COLO668 (cell line): ENCODE data around the gene C16orf87.
"Not testable (repeated sequence)": the region's sequence is repeated elsewhere in the genome, so short reads cannot be mapped to it uniquely, and the experiment has no call there.

ENCODE experiments used
- DNase-seq: peaks from one replicate; lab custom pipeline; 2025; ENCODE audit not compliant: unreplicated experiment; lab: John Stamatoyannopoulos, UW

The C16orf87 gene, protein sequence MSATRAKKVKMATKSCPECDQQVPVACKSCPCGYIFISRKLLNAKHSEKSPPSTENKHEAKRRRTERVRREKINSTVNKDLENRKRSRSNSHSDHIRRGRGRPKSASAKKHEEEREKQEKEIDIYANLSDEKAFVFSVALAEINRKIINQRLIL

DNA sequence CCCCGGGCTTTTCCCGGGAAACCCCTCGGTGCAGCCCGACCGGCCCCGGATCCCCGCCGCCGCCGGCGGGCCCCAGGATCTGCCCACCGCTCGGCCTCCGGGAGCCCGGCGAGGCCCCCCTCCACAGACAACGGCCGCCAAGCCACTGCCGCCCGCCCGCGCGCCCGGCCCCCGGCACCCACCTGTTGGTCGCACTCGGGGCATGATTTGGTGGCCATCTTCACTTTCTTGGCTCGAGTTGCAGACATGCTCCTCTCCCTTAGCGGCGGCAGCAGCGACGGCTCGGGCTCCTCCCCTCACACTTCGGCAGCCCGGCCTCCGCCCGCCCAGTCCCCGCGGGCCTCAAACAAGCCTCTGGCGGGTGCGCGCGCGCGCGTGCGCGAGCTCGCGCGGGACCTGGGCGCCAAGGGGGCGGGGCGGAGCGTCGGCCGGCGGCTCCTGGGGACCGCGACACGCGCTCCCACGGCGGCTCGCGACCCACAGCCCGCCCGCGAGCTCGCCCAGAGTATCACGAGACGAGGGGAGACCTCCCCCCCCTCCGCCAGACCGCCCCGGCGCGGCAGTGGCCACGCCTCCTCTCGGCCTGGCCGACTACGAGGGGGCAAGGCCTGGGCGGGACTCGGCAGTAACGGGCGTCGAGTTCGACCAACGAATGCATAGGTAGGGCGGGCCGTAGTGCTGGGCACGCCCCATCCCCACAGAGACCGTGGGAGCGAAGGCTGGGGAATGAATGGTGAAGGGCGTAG is at the start of gene C16orf87:
TSS of gene C16orf87 (minus strand) at position 279 of the 746 bp plus-strand sequence. CDS start at position 248, 31 bp downstream.
- peak; percentile 96 for DNase-seq

DNA sequence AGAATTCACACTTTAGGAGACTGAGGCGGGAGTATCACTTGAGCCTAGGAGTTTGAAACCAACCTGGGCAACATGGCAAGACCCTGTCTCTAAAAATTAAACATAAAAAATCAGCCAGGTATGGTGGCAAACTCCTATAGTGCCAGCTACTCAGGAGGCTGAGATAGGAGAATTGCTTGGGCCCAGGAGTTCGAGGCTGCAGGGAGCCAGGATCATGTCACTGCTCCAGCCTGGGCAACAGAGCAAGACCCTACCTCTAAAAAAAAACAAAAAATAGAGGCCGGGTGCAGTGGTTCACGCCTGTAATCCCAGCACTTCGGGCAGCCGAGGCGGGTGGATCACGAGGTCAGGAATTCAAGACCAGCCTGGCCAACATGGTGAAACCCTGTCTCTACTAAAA is 44.3 kb upstream of the C16orf87 start:
- no peak for DNase-seq

DNA sequence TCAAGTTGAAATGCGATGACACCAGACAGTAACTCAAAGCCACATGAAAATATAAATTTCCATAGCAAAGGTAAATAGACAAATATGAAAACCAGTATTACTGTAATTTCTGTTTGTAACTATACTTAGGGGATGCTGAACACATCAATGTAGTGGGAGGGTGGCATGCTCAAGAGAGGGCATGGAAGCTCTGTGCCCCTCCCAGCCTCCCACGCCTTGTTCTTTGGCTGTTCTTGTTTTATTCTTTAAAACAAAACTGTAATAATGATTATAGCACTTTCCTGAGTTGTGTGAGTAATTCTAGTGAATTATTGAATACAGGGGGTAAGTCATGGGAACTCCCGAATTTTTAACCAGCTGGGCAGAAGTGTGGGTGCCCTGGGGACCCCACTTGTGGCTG is 42.2 kb upstream of the C16orf87 start:
- DNase-seq = no peak

DNA sequence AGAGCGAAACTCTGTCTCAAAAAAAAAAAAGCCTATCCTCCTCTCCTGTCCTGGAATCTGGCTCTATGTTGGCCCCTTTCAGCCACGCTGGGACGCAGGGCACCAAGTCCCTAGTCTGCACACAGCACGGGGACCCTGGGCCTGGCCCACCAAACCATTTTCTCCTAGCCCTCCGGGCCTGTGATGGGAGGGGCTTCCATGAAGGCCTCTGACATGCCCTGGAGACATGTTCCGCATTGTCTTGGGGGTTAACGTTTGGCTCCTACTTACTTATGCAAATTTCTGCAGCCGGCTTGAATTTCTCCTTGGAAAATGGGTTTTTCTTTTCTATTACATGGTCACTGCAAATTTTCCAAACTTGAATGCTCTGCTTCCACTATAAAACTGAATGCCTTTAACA is 40.6 kb upstream of the C16orf87 start:
- no peak for DNase-seq

DNA sequence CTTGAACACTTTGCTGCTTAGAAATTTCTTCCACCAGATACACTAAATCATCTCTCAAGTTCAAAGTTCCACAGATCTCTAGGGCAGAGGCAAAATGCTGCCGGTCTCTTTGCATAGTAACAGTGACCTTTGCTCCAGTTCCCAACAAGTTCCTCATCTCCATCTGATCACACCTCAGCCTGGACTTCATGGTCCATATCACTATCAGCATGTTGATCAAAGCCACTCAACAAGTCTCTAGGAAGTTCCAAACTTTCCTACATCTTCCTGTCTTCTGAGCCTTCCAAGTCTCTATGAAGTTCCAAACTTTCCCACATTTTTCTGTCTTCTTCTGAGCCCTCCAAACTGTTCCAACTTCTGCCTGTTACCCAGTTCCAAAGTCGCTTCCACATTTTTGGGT is 37.9 kb upstream of the C16orf87 start:
- not testable (repeated sequence) for DNase-seq

DNA sequence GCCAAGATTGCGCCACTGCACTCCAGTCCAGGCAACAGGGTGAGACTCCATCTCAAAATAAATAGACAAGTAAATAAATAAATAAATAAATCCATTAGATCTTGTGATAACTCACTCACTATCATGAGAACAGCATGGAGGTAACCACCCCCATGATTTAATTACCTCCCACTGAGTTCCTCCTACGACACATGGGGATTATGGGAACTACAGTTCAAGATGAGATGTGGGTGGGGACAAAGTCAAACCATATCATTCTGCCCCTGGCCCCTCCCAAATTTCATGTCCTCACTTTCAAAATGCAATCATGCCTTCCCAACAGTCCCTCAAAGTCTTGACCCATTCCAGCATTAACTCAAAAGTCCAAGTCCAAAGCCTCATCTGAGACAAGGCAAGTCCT is 36.5 kb upstream of the C16orf87 start:
- DNase-seq = not testable (repeated sequence)

DNA sequence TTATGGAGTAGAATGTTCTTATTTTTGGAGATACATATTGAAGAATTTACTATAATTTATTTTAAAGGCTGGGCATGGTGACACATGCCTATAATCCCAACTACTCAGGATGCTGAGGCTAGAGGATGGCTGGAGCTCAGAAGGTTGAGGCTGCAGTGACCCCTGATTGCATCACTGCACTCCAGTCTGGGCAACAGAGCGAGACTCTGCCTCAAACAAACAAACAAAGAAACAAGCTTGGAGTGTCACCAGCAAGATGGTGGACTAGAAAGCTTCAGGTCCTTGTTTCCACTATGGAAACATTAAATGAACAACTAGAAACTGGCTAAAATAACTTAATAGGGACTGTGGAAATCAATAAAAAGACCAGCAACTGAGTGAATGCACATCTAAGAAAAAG is 35.3 kb upstream of the C16orf87 start:
- DNase-seq = no peak

DNA sequence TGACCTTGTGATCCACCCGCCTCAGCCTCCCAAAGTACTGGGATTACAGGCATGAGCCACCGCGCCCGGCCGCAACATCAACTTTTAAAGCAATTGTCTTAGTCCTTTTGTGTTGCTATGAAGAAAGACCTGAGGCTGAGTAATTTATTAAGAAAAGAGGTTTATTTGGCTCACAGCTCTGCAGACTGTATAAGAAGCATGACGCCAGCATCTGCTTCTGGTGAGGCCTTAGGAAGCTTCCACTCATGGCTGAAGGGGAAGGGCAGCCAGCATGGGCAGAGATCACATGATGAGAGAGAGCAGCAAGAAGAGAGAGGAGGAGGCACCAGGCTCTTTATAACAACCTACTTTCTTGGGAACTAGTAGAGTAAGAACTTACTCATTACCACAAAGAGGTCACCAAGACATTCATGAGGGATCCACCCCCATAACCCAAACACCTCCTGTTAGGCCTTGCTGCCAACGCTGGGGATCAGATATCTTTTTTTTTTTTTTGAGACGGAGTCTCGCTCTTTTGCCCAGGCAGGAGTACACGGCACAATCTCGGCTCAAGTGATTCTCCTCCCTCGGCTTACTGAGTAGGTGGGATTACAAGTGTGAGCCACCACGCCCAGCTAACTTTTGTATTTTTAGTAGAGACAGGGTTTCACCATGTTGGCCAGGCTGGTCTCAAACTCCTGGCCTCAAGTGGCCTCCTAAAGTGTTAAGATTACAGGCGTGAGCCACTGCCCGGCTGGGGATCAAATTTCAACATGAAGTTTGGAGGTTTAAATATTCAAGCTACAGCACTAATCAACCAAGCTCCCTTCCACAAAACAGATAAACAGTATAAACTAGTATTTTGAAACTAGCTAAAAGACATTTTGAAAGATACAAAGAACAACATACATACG is 31.8 kb upstream of the C16orf87 start:
- no peak for DNase-seq

DNA sequence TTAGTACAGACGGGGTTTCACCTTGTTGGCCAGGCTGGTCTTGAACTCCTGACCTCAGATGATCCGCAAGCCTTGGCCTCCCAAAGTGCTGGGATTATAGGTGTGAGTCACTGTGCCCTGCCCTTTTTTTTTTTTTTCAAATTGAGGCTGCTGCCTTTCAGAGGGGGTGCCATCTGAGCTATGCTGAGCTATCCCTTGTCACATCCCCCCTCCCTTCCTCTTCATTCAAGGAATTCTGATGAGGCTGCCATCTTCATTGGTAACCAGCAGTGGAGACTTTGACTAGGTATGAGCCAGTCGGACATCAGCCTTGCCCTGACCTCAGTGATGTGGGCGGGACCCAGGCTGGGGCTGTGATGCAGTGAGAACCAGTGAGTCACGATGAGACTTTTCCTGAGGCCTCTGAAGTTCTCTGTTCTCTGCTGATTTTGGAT is 28.8 kb upstream of the C16orf87 start:
- DNase-seq = no peak

DNA sequence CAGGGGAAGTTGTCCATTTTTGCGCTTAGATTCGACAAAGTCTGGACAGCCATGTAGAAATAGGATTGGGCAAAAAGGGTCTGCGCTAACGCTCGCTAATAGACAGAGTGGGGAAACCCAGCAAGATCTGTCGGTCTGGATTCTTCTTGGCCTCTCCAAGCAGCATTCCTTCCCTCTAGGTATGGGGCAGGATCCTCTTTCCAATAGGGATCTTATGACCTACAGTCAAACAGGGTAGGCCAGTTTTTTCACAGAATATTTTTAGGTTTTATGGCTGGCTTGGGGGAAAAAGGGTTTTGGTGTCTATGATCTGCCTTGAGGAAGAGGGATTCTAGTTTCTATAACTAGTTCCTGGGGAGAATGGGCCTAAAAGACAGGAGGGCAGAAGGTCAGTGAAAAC is 27.2 kb upstream of the C16orf87 start:
- no peak for DNase-seq

DNA sequence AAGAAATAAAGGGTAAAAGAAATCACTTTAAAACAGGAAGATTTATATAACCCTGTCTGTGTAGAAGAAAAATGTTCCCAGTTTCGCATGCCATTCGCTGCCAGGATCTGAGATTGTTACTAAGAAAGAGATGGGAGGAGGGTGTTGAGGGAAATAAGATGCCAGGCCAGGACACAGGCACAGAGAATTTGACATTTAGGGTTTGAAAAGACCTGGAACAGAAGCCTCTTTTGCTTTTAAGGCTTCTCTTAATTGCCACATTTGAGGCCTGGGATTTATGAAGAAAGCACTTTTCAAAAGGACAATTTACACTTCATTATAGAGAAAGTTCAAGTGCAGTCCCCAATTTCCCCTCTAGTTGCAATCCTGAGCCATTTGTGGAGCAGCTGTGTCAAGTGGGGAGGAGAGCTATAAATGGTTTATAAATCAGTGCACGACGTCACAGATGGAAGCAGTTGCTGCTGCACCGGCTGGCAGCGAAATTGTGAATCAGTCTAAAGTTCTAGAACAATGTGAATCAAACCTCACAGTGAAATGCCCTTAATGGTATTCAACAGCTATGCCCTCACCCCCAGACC is 26.5 kb upstream of the C16orf87 start:
- peak; percentile 26 for DNase-seq

DNA sequence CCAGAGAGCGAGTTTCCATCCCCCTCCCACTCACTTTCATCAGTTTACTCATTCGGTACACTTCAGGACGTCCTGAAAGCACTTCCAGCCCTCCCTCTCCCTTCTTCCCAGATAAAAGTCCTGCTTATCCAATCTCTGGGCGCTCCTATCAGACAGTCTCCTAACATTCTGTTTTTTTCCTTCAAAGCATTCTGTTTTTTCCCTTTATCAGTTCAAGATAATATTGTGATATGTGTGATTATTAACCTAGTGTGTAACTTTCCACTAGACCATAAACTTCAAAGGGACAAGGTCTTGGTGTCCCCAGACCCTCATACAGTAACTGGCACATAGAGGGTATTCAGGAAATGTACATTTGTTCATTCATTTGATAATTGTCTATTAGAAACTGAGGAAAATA is 24.4 kb upstream of the C16orf87 start:
- DNase-seq = no peak

DNA sequence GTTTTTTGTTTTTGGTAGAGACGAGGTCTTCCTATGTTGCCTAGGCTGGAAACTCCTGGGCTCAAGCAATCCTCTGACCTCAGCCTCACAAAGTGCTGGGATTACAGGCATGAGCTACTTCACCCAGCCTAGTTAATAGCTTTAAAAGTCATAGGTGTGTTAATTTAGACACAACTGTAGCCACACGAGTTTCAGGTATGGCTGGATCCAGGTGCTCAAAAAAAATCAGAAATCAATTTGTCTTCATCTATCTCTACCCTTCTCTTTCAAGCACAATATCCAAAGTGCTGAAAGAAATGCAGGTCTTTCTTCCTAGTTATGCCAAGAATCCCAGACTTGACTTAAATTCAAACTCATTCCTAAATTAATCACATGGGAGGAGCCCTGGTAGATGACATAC is 23.9 kb upstream of the C16orf87 start:
- DNase-seq = no peak

DNA sequence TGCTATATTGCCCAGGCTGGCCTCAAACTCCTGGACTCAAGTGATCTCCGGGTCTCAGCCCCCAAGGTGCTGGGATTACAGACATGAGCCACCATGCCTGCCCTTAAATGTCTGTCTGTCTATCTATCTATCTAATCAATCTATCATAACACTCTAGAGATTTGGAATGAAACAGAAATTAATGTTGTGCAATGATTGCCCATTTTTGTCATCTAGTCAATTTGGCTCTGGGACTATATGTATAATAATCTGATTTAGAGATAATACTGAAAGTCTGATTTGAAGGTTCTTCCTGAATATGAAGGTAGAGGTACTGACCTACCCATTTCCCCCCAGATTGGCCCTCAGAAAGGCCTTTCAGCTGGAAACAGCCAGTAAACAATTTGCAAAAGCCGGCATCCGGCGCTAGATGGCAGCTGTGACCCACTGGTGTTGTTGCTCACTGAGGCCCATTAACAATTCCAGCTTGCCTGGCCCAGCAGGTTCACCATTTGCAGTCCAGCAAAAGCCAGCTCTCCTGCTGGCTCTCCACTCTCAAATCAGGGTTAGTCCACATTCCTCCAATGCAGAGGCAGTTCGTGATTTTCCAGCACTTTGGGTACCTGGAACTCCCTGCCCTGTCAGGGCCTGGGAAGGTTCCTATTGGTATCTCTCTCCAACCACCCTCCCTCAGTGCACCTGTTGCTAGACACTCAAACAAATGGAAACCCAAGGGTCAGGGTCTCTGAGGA is 22.9 kb upstream of the C16orf87 start:
- DNase-seq = peak; percentile 77

DNA sequence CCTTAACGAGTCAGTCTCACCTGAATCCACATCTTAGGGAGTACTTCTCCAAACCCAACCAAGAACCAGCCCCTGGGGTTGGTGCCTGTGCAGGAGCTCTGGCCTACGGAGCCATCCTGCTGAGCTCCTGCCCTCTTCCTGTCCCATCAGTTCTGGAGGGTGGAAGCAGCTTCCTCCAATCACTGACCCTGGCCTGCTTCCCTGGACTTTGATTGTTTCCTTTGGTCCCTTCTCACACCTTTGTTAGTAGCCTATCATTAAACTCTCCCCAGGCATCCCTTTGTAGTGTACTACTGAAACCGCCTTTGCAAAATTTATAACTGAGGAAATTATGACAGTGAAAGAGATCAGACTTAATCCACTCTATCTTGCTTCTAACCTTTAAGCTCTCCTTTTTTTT is 21.1 kb upstream of the C16orf87 start:
- DNase-seq = no peak

DNA sequence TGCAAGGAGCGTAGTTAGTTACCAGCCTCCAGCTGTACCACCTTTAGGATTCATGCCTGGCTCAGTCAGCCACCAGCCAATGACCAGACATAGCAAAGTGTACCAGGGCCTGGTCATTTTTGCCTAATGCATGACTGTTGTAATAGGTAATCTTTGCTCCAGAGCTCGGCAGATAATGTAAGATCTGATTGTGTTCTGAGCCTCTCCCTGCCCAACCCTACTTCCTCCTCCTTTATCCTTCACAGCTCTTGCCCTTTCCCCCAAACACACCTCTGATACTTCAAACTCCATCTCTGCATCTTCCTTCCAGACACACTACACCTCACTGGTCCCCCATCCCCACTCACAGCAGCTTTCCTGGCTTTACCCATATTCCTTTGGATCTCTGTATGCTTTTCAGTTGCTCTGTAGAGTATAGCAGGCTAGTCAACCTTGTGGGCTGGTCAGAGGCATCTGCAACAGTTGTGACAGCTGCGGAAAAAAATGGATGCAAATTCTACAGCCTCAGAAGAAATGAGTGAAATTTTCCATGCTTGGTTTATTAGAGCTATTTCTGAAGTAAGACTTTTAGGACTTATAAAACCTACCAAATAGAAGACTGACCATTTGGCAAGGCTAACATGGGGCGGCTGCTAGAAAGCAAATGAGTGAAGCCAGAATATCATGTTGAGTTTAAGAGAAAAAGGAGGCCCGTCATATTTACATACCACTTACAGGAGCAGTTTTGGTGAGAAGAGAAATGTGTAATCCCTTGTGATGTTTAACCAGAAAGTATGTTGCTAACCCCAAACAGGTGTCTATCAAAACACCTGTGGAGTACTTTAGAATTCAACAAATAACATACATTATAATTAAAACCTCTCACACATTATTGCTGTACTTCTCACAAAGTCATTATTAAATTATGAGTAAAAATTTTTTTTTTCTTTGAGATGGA is 19.9 kb upstream of the C16orf87 start:
- DNase-seq = no peak

DNA sequence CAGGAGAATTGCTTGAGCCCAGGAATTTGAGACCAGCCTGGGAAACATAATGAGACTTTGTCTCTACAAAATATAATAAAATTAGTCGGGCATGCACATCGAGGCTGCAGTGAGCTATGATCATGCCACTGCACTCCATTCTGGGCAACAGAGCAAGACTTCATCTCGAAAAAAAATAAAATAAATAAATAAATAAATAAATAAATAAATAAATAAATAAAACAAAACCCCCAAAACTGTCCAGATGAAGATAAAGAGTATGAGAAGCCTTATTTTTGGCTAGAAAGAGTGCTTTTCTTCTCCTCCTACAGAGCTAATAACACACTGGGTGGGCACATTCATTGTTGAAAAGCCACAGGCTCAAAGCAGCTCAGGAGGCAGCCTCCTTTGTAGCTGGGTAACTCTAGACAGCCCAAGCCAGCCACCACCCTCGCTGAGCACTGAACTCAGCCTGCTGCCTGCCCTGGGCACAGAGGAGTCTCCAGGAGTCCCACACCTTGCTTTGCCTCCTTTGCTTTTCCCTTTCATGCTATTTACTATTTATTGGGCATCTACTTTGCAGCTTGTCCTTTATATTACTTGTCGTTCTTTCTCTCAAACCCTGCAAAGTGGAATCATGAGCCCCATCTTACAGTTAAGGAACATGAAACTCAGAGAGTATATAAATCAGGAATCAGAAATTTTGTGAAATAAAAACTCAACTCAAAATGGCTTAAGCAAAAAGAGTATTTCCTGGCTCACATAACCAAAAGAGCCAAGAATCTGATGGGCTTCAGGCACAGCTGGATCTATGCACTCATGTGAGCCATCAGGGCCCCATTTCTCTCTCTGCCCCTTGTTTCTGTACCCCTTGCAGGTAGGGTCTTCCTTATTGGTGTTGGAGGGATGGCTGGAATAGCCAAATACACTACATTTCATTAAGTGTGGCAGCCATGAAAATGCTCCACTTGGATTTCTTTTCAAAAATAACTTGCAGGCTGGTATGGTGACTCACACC is 18.1 kb upstream of the C16orf87 start:
- no peak for DNase-seq

DNA sequence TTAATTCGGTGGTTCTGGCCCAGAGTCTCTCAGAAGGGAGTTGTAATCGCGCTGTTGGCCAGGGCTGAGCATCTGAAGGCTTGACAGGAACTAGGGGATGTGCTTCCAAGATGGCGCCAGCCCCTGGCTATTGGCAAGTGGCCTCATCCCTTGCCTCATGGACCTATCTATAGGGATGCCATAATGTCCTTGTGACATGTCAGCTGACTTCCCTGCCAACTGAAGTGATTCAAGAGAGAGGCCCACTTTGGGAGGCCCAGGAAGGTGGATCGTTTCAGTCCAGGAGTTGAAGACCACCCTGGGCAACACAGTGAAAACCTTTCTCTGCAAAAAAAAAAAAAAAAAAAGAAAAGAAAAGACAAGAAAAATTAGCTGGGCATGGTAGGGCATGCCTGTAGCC is 15.0 kb upstream of the C16orf87 start:
- DNase-seq = no peak

DNA sequence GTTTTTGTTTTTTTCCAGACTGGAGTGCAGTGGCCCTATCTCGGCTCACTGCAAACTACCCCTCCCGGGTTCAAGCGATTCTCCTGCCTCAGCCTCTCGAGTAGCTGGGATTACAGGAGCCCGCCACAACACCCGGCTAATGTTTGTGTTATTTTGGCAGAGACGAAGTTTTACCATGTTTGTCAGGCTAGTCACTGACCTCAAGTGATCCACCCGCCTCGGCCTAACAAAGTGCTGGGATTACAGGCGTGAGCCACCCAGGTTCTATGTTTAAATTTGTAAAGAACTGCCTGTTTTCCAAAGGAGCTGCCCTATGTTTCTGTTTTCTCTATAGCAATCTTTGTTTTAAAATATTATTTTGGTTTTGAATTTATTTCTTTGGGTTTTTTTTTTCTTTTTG is 13.8 kb upstream of the C16orf87 start:
- DNase-seq = no peak
